SK-N-SH (cell line): ENCODE results near the gene NT5DC2.

Source experiments
- RAD21 ChIP-seq: IDR thresholded peaks from 2 replicates; pipeline ENCODE4 v1.6.1; 2012; ENCODE audit warnings: mild to moderate bottlenecking, low read length
- REST ChIP-seq: IDR thresholded peaks from 2 replicates; pipeline ENCODE4 v1.6.1; 2012; ENCODE audit warnings: mild to moderate bottlenecking, low read depth, low read length, moderate library complexity
- RFX5 ChIP-seq: IDR thresholded peaks from 2 replicates; pipeline ENCODE4 v1.6.1; 2012; ENCODE audit warnings: mild to moderate bottlenecking, improper control_type of control experiment, low read length
- YY1 ChIP-seq: IDR thresholded peaks from 2 replicates; pipeline ENCODE4 v1.4.0; 2012; ENCODE audit warnings: low read depth, mild to moderate bottlenecking
- TF ChIP-seq, protein P1 (sequence below): fragments of 200-600 bp; sonication (generic); IDR thresholded peaks from 2 replicates; pipeline ENCODE4 v1.6.1; 2017; ENCODE audit warnings: antibody characterized with exemption, mild to moderate bottlenecking, moderate library complexity

- TF ChIP-seq REST (no peak), YY1 (no peak), RAD21 (no peak), RFX5 (no peak)
- TF ChIP-seq, protein P1, sequence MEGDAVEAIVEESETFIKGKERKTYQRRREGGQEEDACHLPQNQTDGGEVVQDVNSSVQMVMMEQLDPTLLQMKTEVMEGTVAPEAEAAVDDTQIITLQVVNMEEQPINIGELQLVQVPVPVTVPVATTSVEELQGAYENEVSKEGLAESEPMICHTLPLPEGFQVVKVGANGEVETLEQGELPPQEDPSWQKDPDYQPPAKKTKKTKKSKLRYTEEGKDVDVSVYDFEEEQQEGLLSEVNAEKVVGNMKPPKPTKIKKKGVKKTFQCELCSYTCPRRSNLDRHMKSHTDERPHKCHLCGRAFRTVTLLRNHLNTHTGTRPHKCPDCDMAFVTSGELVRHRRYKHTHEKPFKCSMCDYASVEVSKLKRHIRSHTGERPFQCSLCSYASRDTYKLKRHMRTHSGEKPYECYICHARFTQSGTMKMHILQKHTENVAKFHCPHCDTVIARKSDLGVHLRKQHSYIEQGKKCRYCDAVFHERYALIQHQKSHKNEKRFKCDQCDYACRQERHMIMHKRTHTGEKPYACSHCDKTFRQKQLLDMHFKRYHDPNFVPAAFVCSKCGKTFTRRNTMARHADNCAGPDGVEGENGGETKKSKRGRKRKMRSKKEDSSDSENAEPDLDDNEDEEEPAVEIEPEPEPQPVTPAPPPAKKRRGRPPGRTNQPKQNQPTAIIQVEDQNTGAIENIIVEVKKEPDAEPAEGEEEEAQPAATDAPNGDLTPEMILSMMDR, result no peak
These were observed 48.8 kb downstream of the NT5DC2 start for GRCh38 chr3:52484680-52485461.
